ENCODE measurements around the gene CFAP97.

DNA sequence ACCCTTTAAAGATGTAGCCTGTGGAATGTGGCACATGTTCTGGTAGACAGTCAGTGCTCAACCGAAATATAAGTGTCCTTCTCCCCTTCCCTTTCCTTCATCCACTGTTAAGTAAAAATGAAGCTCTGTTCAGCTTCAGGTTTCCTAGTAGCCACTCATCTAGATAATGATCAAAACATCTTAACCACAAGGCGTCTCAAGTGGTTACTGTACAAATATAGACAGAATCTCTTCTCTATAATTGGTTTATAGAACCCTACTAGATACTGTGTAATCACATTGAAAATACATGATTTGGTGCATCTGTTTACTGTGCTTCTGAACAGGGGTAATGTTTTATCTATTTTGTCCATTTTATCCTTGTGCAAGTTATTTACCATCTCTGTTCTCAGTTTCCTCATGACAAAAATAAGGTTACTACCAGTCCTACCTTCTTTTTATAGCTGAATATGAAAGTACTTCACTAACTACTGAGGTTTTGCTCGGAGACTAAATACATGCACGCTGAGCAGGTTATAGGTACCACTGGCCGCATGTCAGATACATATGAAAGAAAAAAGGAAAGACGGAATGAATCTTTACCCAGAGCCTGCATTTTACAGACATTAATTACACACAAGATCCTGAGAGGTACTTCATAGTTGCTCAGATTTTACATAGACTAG lies 81.0 kb downstream of the CFAP97 start:
- TF ChIP-seq POLR2AphosphoS5 (IDR thresholded peaks at IDR 0.05; ENCODE audit: low read depth, low read length) (no peak), TAF1 (IDR thresholded peaks at IDR 0.05; ENCODE audit: borderline replicate concordance, insufficient read depth, low read length) (no peak), SIN3A (IDR thresholded peaks at IDR 0.05; ENCODE audit: borderline replicate concordance, insufficient read depth, low read length) (no peak), FOXP2 (optimal IDR thresholded peaks at IDR 0.05; ENCODE audit: borderline replicate concordance, extremely low read depth, extremely low read length, insufficient read depth) (no peak)
- TF ChIP-seq, protein P1, sequence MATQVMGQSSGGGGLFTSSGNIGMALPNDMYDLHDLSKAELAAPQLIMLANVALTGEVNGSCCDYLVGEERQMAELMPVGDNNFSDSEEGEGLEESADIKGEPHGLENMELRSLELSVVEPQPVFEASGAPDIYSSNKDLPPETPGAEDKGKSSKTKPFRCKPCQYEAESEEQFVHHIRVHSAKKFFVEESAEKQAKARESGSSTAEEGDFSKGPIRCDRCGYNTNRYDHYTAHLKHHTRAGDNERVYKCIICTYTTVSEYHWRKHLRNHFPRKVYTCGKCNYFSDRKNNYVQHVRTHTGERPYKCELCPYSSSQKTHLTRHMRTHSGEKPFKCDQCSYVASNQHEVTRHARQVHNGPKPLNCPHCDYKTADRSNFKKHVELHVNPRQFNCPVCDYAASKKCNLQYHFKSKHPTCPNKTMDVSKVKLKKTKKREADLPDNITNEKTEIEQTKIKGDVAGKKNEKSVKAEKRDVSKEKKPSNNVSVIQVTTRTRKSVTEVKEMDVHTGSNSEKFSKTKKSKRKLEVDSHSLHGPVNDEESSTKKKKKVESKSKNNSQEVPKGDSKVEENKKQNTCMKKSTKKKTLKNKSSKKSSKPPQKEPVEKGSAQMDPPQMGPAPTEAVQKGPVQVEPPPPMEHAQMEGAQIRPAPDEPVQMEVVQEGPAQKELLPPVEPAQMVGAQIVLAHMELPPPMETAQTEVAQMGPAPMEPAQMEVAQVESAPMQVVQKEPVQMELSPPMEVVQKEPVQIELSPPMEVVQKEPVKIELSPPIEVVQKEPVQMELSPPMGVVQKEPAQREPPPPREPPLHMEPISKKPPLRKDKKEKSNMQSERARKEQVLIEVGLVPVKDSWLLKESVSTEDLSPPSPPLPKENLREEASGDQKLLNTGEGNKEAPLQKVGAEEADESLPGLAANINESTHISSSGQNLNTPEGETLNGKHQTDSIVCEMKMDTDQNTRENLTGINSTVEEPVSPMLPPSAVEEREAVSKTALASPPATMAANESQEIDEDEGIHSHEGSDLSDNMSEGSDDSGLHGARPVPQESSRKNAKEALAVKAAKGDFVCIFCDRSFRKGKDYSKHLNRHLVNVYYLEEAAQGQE (IDR thresholded peaks at IDR 0.05; ENCODE audit: insufficient read depth in 1 of 2, low read depth in 2 of 2, low read length in 2 of 2): no peak
